HepG2 (cell line): ENCODE measurements around the gene DNAAF3. TPM values are rescaled to one million over a fixed set of nuclear protein-coding genes. Genes with fewer than 3 reads are reported as not detected.
A peak's percentile ranks its signal among the peaks of the same experiment; 100 is the strongest.

Experiments used
- ATAC-seq: fragments of 200-7000 bp; cut with Tn5 transposase; 3 replicates; pipeline ENCODE4 v1.9.1; 2020; ENCODE audit warnings: mild to moderate bottlenecking, moderate library complexity
- BruUV-seq: library from RNA; stranded (reverse); fragments of 400-500 nt; replicated peaks from 2 replicates; lab custom pipeline; 2021; lab: Mats Ljungman, UMichigan
- CTCF ChIA-PET: fragments of 300-600 bp; formaldehyde crosslinking; extraction: SDS; loops from one replicate; lab custom pipeline; 2021; ENCODE audit warnings: low total read pairs, inconsistent platforms, low intra/inter-chr PET ratio; lab: Yijun Ruan, JAX
- POLR2A ChIA-PET: fragments of 350-600 bp; sonication (Branson Sonifier 250); formaldehyde crosslinking; loops from one replicate; lab custom pipeline; 2020; ENCODE audit warnings: antibody characterized with exemption, inconsistent platforms; lab: Yijun Ruan, JAX
- DNase-seq: peaks from one replicate; pipeline ENCODE4 v3.0.0-alpha.2; 2015; ENCODE audit warnings: low spot score
- FAIRE-seq: peaks from 3 replicates; lab custom pipeline; 2011; peaks lifted over from hg19 to GRCh38; lab: Jason Lieb, UNC
- H2AFZ ChIP-seq: one replicate; pipeline ENCODE4 v1.6.1; 2011; ENCODE audit warnings: low read length, inconsistent platforms
- H3K27ac ChIP-seq: fragments of 300-600 bp; 3 replicates; pipeline ENCODE4 v1.8.0; 2011; ENCODE audit warnings: mixed run types, mild to moderate bottlenecking, mixed read lengths, low read length, inconsistent platforms; ENCODE audit not compliant: insufficient read depth; ENCODE audit errors: extremely low read length
- H3K27me3 ChIP-seq, 2 experiments: fragments of 200-600 bp in 1 of 2; 2 replicates in 1 of 2; 3 replicates in 1 of 2; pipeline versions ENCODE4 v1.6.0 to v1.8.0; 2011; ENCODE audit warnings: low read length in 2 of 2, mild to moderate bottlenecking in 2 of 2, moderate library complexity in 2 of 2, inconsistent platforms in 1 of 2; ENCODE audit not compliant: insufficient read depth in 2 of 2, control insufficient read depth in 1 of 2
- H3K36me3 ChIP-seq, 2 experiments: fragments of 200-600 bp in 1 of 2; replicated peaks in 1 of 2; 2 replicates in 1 of 2; 3 replicates in 1 of 2; pipeline versions ENCODE4 v1.5.1 to v1.8.0; 2011; ENCODE audit warnings: low read length in 2 of 2, inconsistent platforms in 1 of 2; ENCODE audit not compliant: insufficient read depth in 2 of 2, control insufficient read depth in 1 of 2
- H3K4me1 ChIP-seq: 2 replicates; pipeline ENCODE4 v1.5.1; 2012; ENCODE audit warnings: low read length, inconsistent platforms; ENCODE audit not compliant: insufficient read depth
- H3K4me2 ChIP-seq: 2 replicates; pipeline ENCODE4 v1.6.0; 2011; ENCODE audit warnings: low read depth, low read length, inconsistent platforms
- H3K4me3 ChIP-seq, 3 experiments: fragments of 200-600 bp in 1 of 3; sonication (generic), shearing (Covaris generic) in 1 of 3; replicated peaks in 1 of 3; 2 replicates each; pipeline ENCODE4 v1.5.1; 2011 to 2016; ENCODE audit warnings: low read length in 3 of 3, inconsistent platforms in 2 of 3, low read depth in 2 of 3, mild to moderate bottlenecking in 2 of 3, control low read depth in 1 of 3, mixed read lengths in 1 of 3; ENCODE audit not compliant: insufficient read depth in 1 of 3
- H3K79me2 ChIP-seq: one replicate; pipeline ENCODE4 v1.6.1; 2011; ENCODE audit warnings: low read length, inconsistent platforms; ENCODE audit not compliant: insufficient read depth
- H3K9ac ChIP-seq: 2 replicates; pipeline ENCODE4 v1.6.0; 2011; ENCODE audit warnings: mild to moderate bottlenecking, low read depth, low read length, inconsistent platforms; ENCODE audit not compliant: insufficient read depth
- H3K9me3 ChIP-seq: 2 replicates; pipeline ENCODE4 v1.5.1; 2012; ENCODE audit warnings: mild to moderate bottlenecking, low read length
- H4K20me1 ChIP-seq: 2 replicates; pipeline ENCODE4 v1.6.0; 2011; ENCODE audit warnings: inconsistent platforms, mild to moderate bottlenecking, low read length, moderate library complexity; ENCODE audit not compliant: insufficient read depth
- ERF ChIP-seq: IDR thresholded peaks from 2 replicates; pipeline ENCODE4 v1.6.1; 2018; ENCODE audit warnings: missing biosample characterization, missing genetic modification reagents
- FOXA3 ChIP-seq: IDR thresholded peaks from 2 replicates; pipeline ENCODE4 v1.6.1; 2016; ENCODE audit warnings: missing genetic modification reagents, missing compliant biosample characterization
- GRHL1 ChIP-seq: sonication (generic); formaldehyde crosslinking; conservative IDR thresholded peaks from 2 replicates; pipeline ENCODE4 v1.8.0; 2022; ENCODE audit warnings: missing genetic modification reagents
- IRF1 ChIP-seq: sonication (generic); formaldehyde crosslinking; IDR thresholded peaks from 2 replicates; pipeline ENCODE4 v1.4.0; 2020; ENCODE audit warnings: low read depth, mild to moderate bottlenecking, missing genetic modification reagents
- KDM2A ChIP-seq: sonication (generic); formaldehyde crosslinking; IDR thresholded peaks from 2 replicates; pipeline ENCODE4 v1.4.0; 2020; ENCODE audit warnings: low read depth, missing genetic modification reagents, borderline replicate concordance
- MTERF4 ChIP-seq: sonication (generic); formaldehyde crosslinking; IDR thresholded peaks from 2 replicates; pipeline ENCODE4 v1.8.0; 2023; ENCODE audit warnings: mild to moderate bottlenecking, missing genetic modification reagents
- RARA ChIP-seq: IDR thresholded peaks from 2 replicates; pipeline ENCODE4 v1.6.1; 2016; ENCODE audit warnings: missing genetic modification reagents, missing compliant biosample characterization
- SMC3 ChIP-seq: IDR thresholded peaks from 2 replicates; pipeline ENCODE4 v1.6.1; 2011; ENCODE audit warnings: low read length, improper control_type of control experiment
- ZMYM2 ChIP-seq: sonication (generic); formaldehyde crosslinking; IDR thresholded peaks from 2 replicates; pipeline ENCODE4 v1.8.0; 2022; ENCODE audit warnings: mild to moderate bottlenecking, missing genetic modification reagents
- ZNF263 ChIP-seq: sonication (generic); formaldehyde crosslinking; IDR thresholded peaks from 2 replicates; pipeline ENCODE4 v1.4.0; 2020; ENCODE audit warnings: missing genetic modification reagents
- ZNF713 ChIP-seq: sonication (generic); formaldehyde crosslinking; IDR thresholded peaks from 2 replicates; pipeline ENCODE4 v1.4.0; 2020; ENCODE audit warnings: mild to moderate bottlenecking, missing genetic modification reagents
- whole genome bisulfite sequencing: methylation state at CpG from one replicate; pipeline ENCODE4 v1.1.6; 2017; ENCODE audit warnings: low lambda C conversion rate; 5-methylcytosine and 5-hydroxymethylcytosine counted together
- in situ Hi-C: cut with HindIII; loops from 2 replicates; pipeline ENCODE4 v1.10.0; 2017; ENCODE audit warnings: low pct_unique_long_range_greater_than_20kb; ENCODE audit not compliant: extremely low pct_ligation_motif_present
- intact Hi-C: fragments of 100-400 bp; cut with micrococcal nuclease; formaldehyde crosslinking; loops from one replicate; pipeline ENCODE4 v1.10.0; 2022; ENCODE audit not compliant: unreplicated experiment
- polyA plus RNA-seq, 8 experiments: library from polyadenylated mRNA; depleted of rRNA in 3 of 8; stranded (reverse) in 7 of 8; unstranded in 1 of 8; fragments of >200 nt; fragmentation: Illumina TruSeq in 4 of 8; extraction: Trizol in 4 of 8; gene quantifications; 2 replicates each; pipeline versions ENCODE4 v1.2.1 to v1.2.3, GENCODE V29; 2011 to 2016; ENCODE audit warnings: low read depth in 4 of 8, missing spikeins in 1 of 8, mixed read lengths in 1 of 8; ENCODE audit not compliant: insufficient read depth in 1 of 8
- total RNA-seq, 5 experiments: library from RNA; depleted of rRNA; stranded (reverse); fragments of >200 nt; fragmentation: Illumina TruSeq; extraction: Trizol; gene quantifications; 2 replicates each; pipeline ENCODE4 v1.2.3, GENCODE V29; 2016; ENCODE audit warnings: low read depth in 1 of 5

DNAAF3 gene
- total and polyA plus RNA-seq, 2 of the 13 experiments (the other 11 are each of a cell fraction or from before 2014, with no cell fraction given) = 0.30 to 0.40 TPM

GRCh38 chr19:55213547-55213946 is 47.1 kb upstream of the DNAAF3 start:
- Histone ChIP-seq H3K4me2 (no peak overlapping the region), H4K20me1 (no peaks in the 10 kb centered on the region), H3K27ac (no peak overlapping the region), H2AFZ (no peak overlapping the region), H3K27me3 (no peaks in the 10 kb centered on the region), H3K4me1 (peaks cover 72% of the 10 kb centered on the region), H3K36me3 (no peaks in the 10 kb centered on the region)
- in situ Hi-C loops (no loop called here), intact Hi-C loops (no loop called here)
- CTCF ChIA-PET = no interaction called here
- no peak for FAIRE-seq
- TF ChIP-seq GRHL1 (CRISPR knock-in tag) (no peak), ZNF263 (CRISPR knock-in tag) (peak; percentile 93)
- TF ChIP-seq, all 625 proteins: peak for 1
- DNase-seq (no peak), ATAC-seq (no peak)
- BruUV-seq = no TSS peak
- H3K9ac ChIP-seq = no peak overlapping the region
- no peak overlapping the region for H3K4me3 ChIP-seq
- no peaks in the 10 kb centered on the region for H3K79me2 ChIP-seq
- 26% methylated on average over 5 of the region's 7 CpGs for WGBS
- POLR2A ChIA-PET = interaction anchor here (0.7 to 6.6 kb wide), 2 partner anchors 44 to 64 kb away, joined by 3 to 95 read pairs; partner anchors contain the start of gene PPP6R1
- no peaks in the 10 kb centered on the region for H3K9me3 ChIP-seq

- no peaks in the 10 kb centered on the region for H3K9me3 ChIP-seq
- no peaks in the 10 kb centered on the region for H3K79me2 ChIP-seq
- H2AFZ ChIP-seq = no peak overlapping the region
- ChIA-PET CTCF (interaction anchor here (1.6 kb wide), 1 partner anchor 206 kb away, joined by 8 read pairs; no protein-coding TSS in a partner anchor), POLR2A (interaction anchor here (6.6 kb wide), 1 partner anchor 45 kb away, joined by 95 read pairs; the partner anchor contains the start of gene PPP6R1)
- peak; percentile 74 for FAIRE-seq
- in situ Hi-C loops = no loop called here
- H3K4me3 ChIP-seq = no peak overlapping the region
- peak; percentile 42 for ATAC-seq
- peaks cover 66% of the 10 kb centered on the region for H3K4me1 ChIP-seq
- H3K27ac ChIP-seq = no peak overlapping the region
- intact Hi-C loops = loop anchor here (1.0 kb wide), 2 partner anchors 80 to 206 kb away; no protein-coding TSS in a partner anchor
- peak overlapping the region; percentile 38 for H3K4me2 ChIP-seq
- BruUV-seq = no TSS peak
- H3K36me3 ChIP-seq = no peaks in the 10 kb centered on the region
- H4K20me1 ChIP-seq = no peaks in the 10 kb centered on the region
- DNase-seq = peak; percentile 64
- H3K9ac ChIP-seq = no peak overlapping the region
- no peaks in the 10 kb centered on the region for H3K27me3 ChIP-seq
- WGBS = 0% methylated on average over 3 of the region's 3 CpGs
- TF ChIP-seq KDM2A (CRISPR knock-in tag) (peak; percentile 56; the same call in 1 of the 2 replicates), FOXA3 (CRISPR knock-in tag) (0 out of 2 replicates have a peak, but pooled peaks have one; percentile 14), ERF (CRISPR knock-in tag) (no peak), IRF1 (CRISPR knock-in tag) (no peak), RARA (CRISPR knock-in tag) (peak; percentile 41; the same call in 1 of the 2 replicates), MTERF4 (CRISPR knock-in tag) (no peak), ZNF713 (no peak), SMC3 (peak; percentile 92), ZMYM2 (0 out of 2 replicates have a peak, but pooled peaks have one; percentile 22)
Measured at GRCh38 chr19:55212447-55212846, 46.0 kb upstream of the DNAAF3 start.
